ENCODE results near the gene RPS6KC1.
"Not testable (repeated sequence)": the region's sequence is repeated elsewhere in the genome, so short reads cannot be mapped to it uniquely, and the experiment has no call there.

The RPS6KC1 gene

GRCh38 chr1:213211201-213211600 lies 160.2 kb downstream of the RPS6KC1 start:
- Mint-ChIP-seq H3K9me3 (peaks cover 0 to 13% of the 10 kb centered on the region in 2 donors), H3K4me1 (no peaks in the 10 kb centered on the region), H3K27me3 (no peaks in the 10 kb centered on the region), H3K27ac (no peak overlapping the region), H3K36me3 (peaks cover 47 to 67% of the 10 kb centered on the region in 2 donors), H3K4me3 (no peak overlapping the region)
- DNase-seq = no peak
- no peak for ATAC-seq (replicated peaks)

- DNase-seq; H3K27me3 Mint-ChIP-seq; H3K9me3 Mint-ChIP-seq; H3K4me3 Mint-ChIP-seq; ATAC-seq (replicated peaks); H3K27ac Mint-ChIP-seq; H3K4me1 Mint-ChIP-seq: not testable (repeated sequence)
- peaks cover 14 to 27% of the 10 kb centered on the region in 2 donors for H3K36me3 Mint-ChIP-seq
Observed at GRCh38 chr1:213219076-213219475, 168.0 kb downstream of the RPS6KC1 start.

GRCh38 chr1:213221209-213221608 lies 170.2 kb downstream of the RPS6KC1 start:
- Mint-ChIP-seq H3K36me3 (peaks cover 2 to 12% of the 10 kb centered on the region in 2 donors), H3K4me3 (no peak overlapping the region), H3K27me3 (no peaks in the 10 kb centered on the region), H3K9me3 (no peaks in the 10 kb centered on the region), H3K4me1 (no peaks in the 10 kb centered on the region), H3K27ac (no peak overlapping the region)
- ATAC-seq (replicated peaks) (no peak), DNase-seq (no peak)

GRCh38 chr1:213227458-213227857 lies 176.4 kb downstream of the RPS6KC1 start:
- DNase-seq (no peak), ATAC-seq (replicated peaks) (no peak)
- H3K27me3 Mint-ChIP-seq = no peaks in the 10 kb centered on the region
- peaks cover 10 to 13% of the 10 kb centered on the region in 2 donors for H3K36me3 Mint-ChIP-seq
- H3K9me3 Mint-ChIP-seq = no peaks in the 10 kb centered on the region
- H3K27ac Mint-ChIP-seq = no peak overlapping the region
- H3K4me1 Mint-ChIP-seq = peaks cover 0 to 2% of the 10 kb centered on the region in 2 donors
- no peak overlapping the region for H3K4me3 Mint-ChIP-seq

- no peak for ATAC-seq (replicated peaks)
- Mint-ChIP-seq H3K36me3 (peaks cover 6 to 12% of the 10 kb centered on the region in 2 donors), H3K9me3 (no peaks in the 10 kb centered on the region), H3K4me1 (peaks cover 0 to 2% of the 10 kb centered on the region in 2 donors), H3K27me3 (no peaks in the 10 kb centered on the region), H3K4me3 (no peak overlapping the region), H3K27ac (no peak overlapping the region)
- DNase-seq = no peak
Observed at GRCh38 chr1:213231795-213232231, 180.8 kb downstream of the RPS6KC1 start.

- no peak for ATAC-seq (replicated peaks)
- H3K9me3 Mint-ChIP-seq = no peaks in the 10 kb centered on the region
- DNase-seq = no peak
- H3K36me3 Mint-ChIP-seq = peaks cover 5 to 11% of the 10 kb centered on the region in 2 donors
- H3K4me1 Mint-ChIP-seq = no peaks in the 10 kb centered on the region
- H3K4me3 Mint-ChIP-seq = no peak overlapping the region
- H3K27ac Mint-ChIP-seq = no peak overlapping the region
- H3K27me3 Mint-ChIP-seq = no peaks in the 10 kb centered on the region
Observed at GRCh38 chr1:213242883-213243282, 191.8 kb downstream of the RPS6KC1 start.

- no peak overlapping the region for H3K4me3 Mint-ChIP-seq
- no peak for DNase-seq
- H3K27me3 Mint-ChIP-seq = no peaks in the 10 kb centered on the region
- no peak for ATAC-seq (replicated peaks)
- no peaks in the 10 kb centered on the region for H3K4me1 Mint-ChIP-seq
- no peaks in the 10 kb centered on the region for H3K9me3 Mint-ChIP-seq
- no peak overlapping the region for H3K27ac Mint-ChIP-seq
- peaks cover 5 to 11% of the 10 kb centered on the region in 2 donors for H3K36me3 Mint-ChIP-seq
Observed at GRCh38 chr1:213244664-213245091, 193.6 kb downstream of the RPS6KC1 start.

GRCh38 chr1:213245260-213245910 lies 194.3 kb downstream of the RPS6KC1 start:
- Mint-ChIP-seq H3K36me3 (peaks cover 5 to 11% of the 10 kb centered on the region in 2 donors), H3K27me3 (no peaks in the 10 kb centered on the region), H3K27ac (no peak overlapping the region), H3K9me3 (no peaks in the 10 kb centered on the region), H3K4me3 (no peak overlapping the region), H3K4me1 (no peaks in the 10 kb centered on the region)
- ATAC-seq (replicated peaks) (no peak), DNase-seq (no peak)

GRCh38 chr1:213247038-213247437 lies 196.0 kb downstream of the RPS6KC1 start:
- no peaks in the 10 kb centered on the region for H3K9me3 Mint-ChIP-seq
- H3K27ac Mint-ChIP-seq = no peak overlapping the region

GRCh38 chr1:213249395-213249794 lies 198.4 kb downstream of the RPS6KC1 start:
- no peaks in the 10 kb centered on the region for H3K4me1 Mint-ChIP-seq
- H3K4me3 Mint-ChIP-seq = no peak overlapping the region
- no peak overlapping the region for H3K27ac Mint-ChIP-seq
- peaks cover 4 to 9% of the 10 kb centered on the region in 2 donors for H3K36me3 Mint-ChIP-seq
- no peaks in the 10 kb centered on the region for H3K27me3 Mint-ChIP-seq
- ATAC-seq (replicated peaks) (no peak), DNase-seq (no peak)
- no peaks in the 10 kb centered on the region for H3K9me3 Mint-ChIP-seq

More at GRCh38 chr1:213247038-213247437, 196.0 kb downstream of the RPS6KC1 start:
- peaks cover 6 to 9% of the 10 kb centered on the region in 2 donors for H3K36me3 Mint-ChIP-seq
- no peak overlapping the region for H3K4me3 Mint-ChIP-seq
- H3K4me1 Mint-ChIP-seq = no peaks in the 10 kb centered on the region
- ATAC-seq (replicated peaks) = no peak
- H3K27me3 Mint-ChIP-seq = no peaks in the 10 kb centered on the region
- no peak for DNase-seq

- Mint-ChIP-seq H3K4me3 (no peak overlapping the region), H3K4me1 (no peaks in the 10 kb centered on the region), H3K27me3 (no peaks in the 10 kb centered on the region), H3K27ac (no peak overlapping the region), H3K9me3 (no peaks in the 10 kb centered on the region), H3K36me3 (peaks cover 4 to 9% of the 10 kb centered on the region in 2 donors)
- ATAC-seq (replicated peaks) = no peak
- no peak for DNase-seq
Observed at GRCh38 chr1:213250041-213250440, 199.0 kb downstream of the RPS6KC1 start.

- Mint-ChIP-seq H3K4me3 (no peak overlapping the region), H3K4me1 (no peaks in the 10 kb centered on the region), H3K27me3 (no peaks in the 10 kb centered on the region), H3K27ac (no peak overlapping the region), H3K36me3 (peaks cover 4 to 9% of the 10 kb centered on the region in 2 donors), H3K9me3 (no peaks in the 10 kb centered on the region)
- no peak for DNase-seq
- no peak for ATAC-seq (replicated peaks)
Observed at GRCh38 chr1:213250446-213250845, 199.4 kb downstream of the RPS6KC1 start.

GRCh38 chr1:213251972-213252371 lies 200.9 kb downstream of the RPS6KC1 start:
- no peak for DNase-seq
- Mint-ChIP-seq H3K4me3 (no peak overlapping the region), H3K4me1 (no peaks in the 10 kb centered on the region), H3K27me3 (no peaks in the 10 kb centered on the region), H3K27ac (no peak overlapping the region), H3K36me3 (peaks cover 9 to 12% of the 10 kb centered on the region in 2 donors), H3K9me3 (no peaks in the 10 kb centered on the region)
- ATAC-seq (replicated peaks) = no peak

- H3K4me1 Mint-ChIP-seq = no peaks in the 10 kb centered on the region
- no peak overlapping the region for H3K4me3 Mint-ChIP-seq
- peaks cover under 1 to 10% of the 10 kb centered on the region in 2 donors for H3K36me3 Mint-ChIP-seq
- H3K27me3 Mint-ChIP-seq = no peaks in the 10 kb centered on the region
- no peaks in the 10 kb centered on the region for H3K9me3 Mint-ChIP-seq
- H3K27ac Mint-ChIP-seq = no peak overlapping the region
- no peak for ATAC-seq (replicated peaks)
- no peak for DNase-seq
Observed at GRCh38 chr1:213256438-213257087, 205.5 kb downstream of the RPS6KC1 start.
